ENCODE measurements around the gene TRPV2.

TRPV2 gene

DNA sequence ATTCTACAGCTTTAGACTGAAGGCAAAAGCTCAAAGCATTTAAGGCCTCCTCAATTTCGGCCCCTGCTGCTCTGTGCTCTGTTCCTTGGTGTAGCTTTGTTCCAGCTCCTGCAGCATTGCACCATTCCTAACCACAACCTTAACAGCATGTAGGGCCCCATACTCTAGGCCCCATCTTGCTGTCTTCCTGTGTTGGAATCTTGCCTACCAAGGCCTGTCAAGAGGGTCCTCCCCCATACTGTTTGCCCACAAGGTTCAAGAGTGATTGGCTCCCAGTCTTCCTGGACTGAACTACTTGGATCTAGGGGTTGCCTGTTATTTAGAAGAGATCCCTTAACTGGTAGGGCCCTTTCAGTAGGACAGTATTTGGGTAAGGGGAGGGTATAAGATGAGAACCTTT is 26.8 kb downstream of the TRPV2 start:
- Histone ChIP-seq H3K9ac (no peak overlapping the region), H3K79me2 (ENCODE audit: insufficient read depth, low read depth) (peaks cover 34% of the 10 kb centered on the region), H4K20me1 (ENCODE audit: insufficient read depth) (no peaks in the 10 kb centered on the region), H3K27ac (peak overlapping the region; percentile 38; the same call in 1 of the 2 replicates), H3K4me1 (ENCODE audit: low read depth, poor library complexity, severe bottlenecking) (peaks cover 18% of the 10 kb centered on the region), H2AFZ (ENCODE audit: low read depth) (no peak overlapping the region), H3K4me2 (no peak overlapping the region), H3K27me3 (ENCODE audit: insufficient read depth, low read depth) (no peaks in the 10 kb centered on the region), H3K4me3 (IDR thresholded peaks at IDR 0.05; ENCODE audit: insufficient read depth, low read depth, low read length) (no peak overlapping the region), H3K36me3 (ENCODE audit: insufficient read depth) (peaks cover 7% of the 10 kb centered on the region; the same call in 1 of the 2 replicates)
- TF ChIP-seq, protein P1, sequence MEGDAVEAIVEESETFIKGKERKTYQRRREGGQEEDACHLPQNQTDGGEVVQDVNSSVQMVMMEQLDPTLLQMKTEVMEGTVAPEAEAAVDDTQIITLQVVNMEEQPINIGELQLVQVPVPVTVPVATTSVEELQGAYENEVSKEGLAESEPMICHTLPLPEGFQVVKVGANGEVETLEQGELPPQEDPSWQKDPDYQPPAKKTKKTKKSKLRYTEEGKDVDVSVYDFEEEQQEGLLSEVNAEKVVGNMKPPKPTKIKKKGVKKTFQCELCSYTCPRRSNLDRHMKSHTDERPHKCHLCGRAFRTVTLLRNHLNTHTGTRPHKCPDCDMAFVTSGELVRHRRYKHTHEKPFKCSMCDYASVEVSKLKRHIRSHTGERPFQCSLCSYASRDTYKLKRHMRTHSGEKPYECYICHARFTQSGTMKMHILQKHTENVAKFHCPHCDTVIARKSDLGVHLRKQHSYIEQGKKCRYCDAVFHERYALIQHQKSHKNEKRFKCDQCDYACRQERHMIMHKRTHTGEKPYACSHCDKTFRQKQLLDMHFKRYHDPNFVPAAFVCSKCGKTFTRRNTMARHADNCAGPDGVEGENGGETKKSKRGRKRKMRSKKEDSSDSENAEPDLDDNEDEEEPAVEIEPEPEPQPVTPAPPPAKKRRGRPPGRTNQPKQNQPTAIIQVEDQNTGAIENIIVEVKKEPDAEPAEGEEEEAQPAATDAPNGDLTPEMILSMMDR (conservative IDR thresholded peaks at IDR 0.05; ENCODE audit: low read depth, low read length) = no peak

- Histone ChIP-seq H3K4me1 (ENCODE audit: low read depth, poor library complexity, severe bottlenecking) (peaks cover 18% of the 10 kb centered on the region), H3K4me2 (no peak overlapping the region), H2AFZ (ENCODE audit: low read depth) (no peak overlapping the region), H3K9ac (no peak overlapping the region), H3K36me3 (ENCODE audit: insufficient read depth) (peaks cover 7% of the 10 kb centered on the region; the same call in 1 of the 2 replicates), H3K27me3 (ENCODE audit: insufficient read depth, low read depth) (no peaks in the 10 kb centered on the region), H4K20me1 (ENCODE audit: insufficient read depth) (no peaks in the 10 kb centered on the region), H3K4me3 (IDR thresholded peaks at IDR 0.05; ENCODE audit: insufficient read depth, low read depth, low read length) (no peak overlapping the region), H3K79me2 (ENCODE audit: insufficient read depth, low read depth) (peaks cover 34% of the 10 kb centered on the region), H3K27ac (peak overlapping the region; percentile 38; the same call in 1 of the 2 replicates)
- TF ChIP-seq, protein P1 (conservative IDR thresholded peaks at IDR 0.05; ENCODE audit: low read depth, low read length) = no peak
Measured at GRCh38 chr17:16442594-16443510, 27.5 kb downstream of the TRPV2 start.

DNA sequence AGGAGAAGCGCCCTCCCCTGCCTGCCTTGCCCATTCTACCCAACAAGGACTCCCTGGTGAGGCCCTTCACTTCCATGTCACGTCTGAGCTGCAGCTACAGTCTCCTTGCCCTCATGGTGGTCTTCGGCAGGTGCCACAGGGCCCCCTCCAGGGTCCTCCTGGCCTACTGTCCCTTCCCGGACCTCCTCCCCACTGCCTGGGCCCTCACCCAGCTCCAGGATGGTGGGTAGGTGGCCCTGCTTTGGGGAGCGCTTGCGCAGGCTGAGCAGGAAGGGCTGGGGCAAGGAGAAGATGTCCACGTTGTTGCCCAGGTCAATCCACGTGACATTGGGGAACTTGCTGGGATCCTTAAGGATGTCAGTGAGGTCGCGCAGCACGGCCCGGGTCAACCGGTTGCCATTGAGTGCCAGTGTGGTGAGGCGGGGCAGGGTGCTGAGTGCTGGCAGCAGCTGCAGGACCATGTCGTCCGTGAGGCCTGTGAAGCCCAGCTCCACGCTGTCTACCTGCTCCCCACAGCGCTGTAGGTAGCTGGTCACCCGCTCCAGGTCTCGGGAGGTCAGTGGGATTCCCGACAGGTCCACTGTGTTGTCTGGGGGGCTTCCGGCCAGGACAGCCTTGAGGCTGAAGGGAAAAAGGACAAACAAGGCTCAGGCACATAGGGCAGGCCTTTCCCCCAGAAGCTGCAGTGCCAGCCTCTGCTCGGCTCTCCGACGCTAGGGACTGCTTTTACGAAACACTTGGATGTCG is 28.3 kb downstream of the TRPV2 start:
- Histone ChIP-seq H3K4me2 (no peak overlapping the region), H3K4me3 (IDR thresholded peaks at IDR 0.05; ENCODE audit: insufficient read depth, low read depth, low read length) (no peak overlapping the region), H3K4me1 (ENCODE audit: low read depth, poor library complexity, severe bottlenecking) (peaks cover 18% of the 10 kb centered on the region), H3K9ac (no peak overlapping the region), H3K79me2 (ENCODE audit: insufficient read depth, low read depth) (peaks cover 34% of the 10 kb centered on the region), H3K36me3 (ENCODE audit: insufficient read depth) (peaks cover 7% of the 10 kb centered on the region; the same call in 1 of the 2 replicates), H2AFZ (ENCODE audit: low read depth) (no peak overlapping the region), H4K20me1 (ENCODE audit: insufficient read depth) (no peaks in the 10 kb centered on the region), H3K27ac (no peak overlapping the region; the same call in 1 of the 2 replicates), H3K27me3 (ENCODE audit: insufficient read depth, low read depth) (no peaks in the 10 kb centered on the region)
- TF ChIP-seq, protein P1 (conservative IDR thresholded peaks at IDR 0.05; ENCODE audit: low read depth, low read length) = no peak

DNA sequence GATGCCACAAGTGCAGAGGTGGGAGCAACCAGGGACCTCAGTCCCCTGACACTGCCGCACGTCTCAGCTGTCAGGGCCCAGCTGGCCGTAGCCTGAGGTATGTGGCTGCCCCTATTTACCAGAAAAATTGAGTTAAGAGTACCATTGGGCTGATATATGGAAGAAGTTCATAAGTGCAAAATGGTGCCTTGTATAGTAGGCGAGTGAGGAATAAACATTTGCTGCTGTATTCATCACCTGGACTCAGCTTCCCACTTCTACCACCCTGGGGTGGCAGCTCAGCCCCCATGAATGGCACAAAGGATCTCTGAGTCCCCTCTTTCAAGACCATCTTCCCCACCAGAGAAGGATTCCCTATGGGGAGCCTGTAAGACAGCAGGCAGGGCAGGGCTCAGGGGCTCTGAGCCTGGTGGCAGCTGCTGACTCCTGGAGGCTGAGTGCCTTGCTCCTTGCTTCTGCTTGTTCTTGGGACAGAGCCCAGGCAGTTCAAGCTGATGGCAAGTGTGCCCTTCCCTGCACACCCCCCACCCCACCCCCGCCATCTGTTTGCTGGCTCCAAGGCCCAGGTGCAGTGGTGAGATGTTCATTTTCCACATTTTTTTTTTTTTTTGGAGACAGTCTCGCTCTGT is 29.0 kb downstream of the TRPV2 start:
- no peak overlapping the region; the same call in 1 of the 2 replicates for H3K27ac ChIP-seq
- H3K79me2 ChIP-seq (ENCODE audit: insufficient read depth, low read depth) = peaks cover 28% of the 10 kb centered on the region
- no peak overlapping the region for H3K4me3 ChIP-seq (IDR thresholded peaks at IDR 0.05; ENCODE audit: insufficient read depth, low read depth, low read length)
- H4K20me1 ChIP-seq (ENCODE audit: insufficient read depth) = no peaks in the 10 kb centered on the region
- TF ChIP-seq, protein P1 (conservative IDR thresholded peaks at IDR 0.05; ENCODE audit: low read depth, low read length) = no peak
- H3K9ac ChIP-seq = no peak overlapping the region
- no peak overlapping the region for H2AFZ ChIP-seq (ENCODE audit: low read depth)
- peaks cover 18% of the 10 kb centered on the region for H3K4me1 ChIP-seq (ENCODE audit: low read depth, poor library complexity, severe bottlenecking)
- H3K27me3 ChIP-seq (ENCODE audit: insufficient read depth, low read depth) = no peaks in the 10 kb centered on the region
- H3K4me2 ChIP-seq = no peak overlapping the region
- H3K36me3 ChIP-seq (ENCODE audit: insufficient read depth) = peaks cover 7% of the 10 kb centered on the region; the same call in 1 of the 2 replicates
